ENCODE results near the gene MAP1LC3A.

GRCh38 chr20:34512955-34513419 lies 45.5 kb upstream of the MAP1LC3A start:
- TF ChIP-seq, protein P1, sequence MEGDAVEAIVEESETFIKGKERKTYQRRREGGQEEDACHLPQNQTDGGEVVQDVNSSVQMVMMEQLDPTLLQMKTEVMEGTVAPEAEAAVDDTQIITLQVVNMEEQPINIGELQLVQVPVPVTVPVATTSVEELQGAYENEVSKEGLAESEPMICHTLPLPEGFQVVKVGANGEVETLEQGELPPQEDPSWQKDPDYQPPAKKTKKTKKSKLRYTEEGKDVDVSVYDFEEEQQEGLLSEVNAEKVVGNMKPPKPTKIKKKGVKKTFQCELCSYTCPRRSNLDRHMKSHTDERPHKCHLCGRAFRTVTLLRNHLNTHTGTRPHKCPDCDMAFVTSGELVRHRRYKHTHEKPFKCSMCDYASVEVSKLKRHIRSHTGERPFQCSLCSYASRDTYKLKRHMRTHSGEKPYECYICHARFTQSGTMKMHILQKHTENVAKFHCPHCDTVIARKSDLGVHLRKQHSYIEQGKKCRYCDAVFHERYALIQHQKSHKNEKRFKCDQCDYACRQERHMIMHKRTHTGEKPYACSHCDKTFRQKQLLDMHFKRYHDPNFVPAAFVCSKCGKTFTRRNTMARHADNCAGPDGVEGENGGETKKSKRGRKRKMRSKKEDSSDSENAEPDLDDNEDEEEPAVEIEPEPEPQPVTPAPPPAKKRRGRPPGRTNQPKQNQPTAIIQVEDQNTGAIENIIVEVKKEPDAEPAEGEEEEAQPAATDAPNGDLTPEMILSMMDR (IDR thresholded peaks at IDR 0.05): no peak
- TF ChIP-seq EZH2 (IDR thresholded peaks at IDR 0.05; ENCODE audit: borderline replicate concordance, insufficient read depth, low read depth, low read length, poor library complexity, severe bottlenecking): no peak

All from B cell (primary cell).